Activated T-helper 2 cell treated with anti-CD3 and anti-CD28 coated beads, Interferon-gamma antibody, Interleukin-2, Interleukin-4, amounts not matched to agents 10 μg/mL and 5 μg/mL and 100 μg/mL, durations not matched to agents 14 hours and 24 hours and 36 hours (primary cell): Measurements from ENCODE around the gene CAPN8. TPM values are rescaled to one million over a fixed set of nuclear protein-coding genes. Genes with fewer than 3 reads are reported as not detected.

Experiments used
- DNase-seq: peaks from one replicate; pipeline ENCODE4 v3.0.0; 2021; ENCODE audit warnings: low spot score
- H3K27ac Mint-ChIP-seq: one replicate; pipeline ENCODE4 v1.8.0; 2021; ENCODE audit warnings: mixed read lengths
- H3K27me3 Mint-ChIP-seq: one replicate; pipeline ENCODE4 v1.8.0; 2021; ENCODE audit warnings: low read depth, mixed read lengths
- H3K36me3 Mint-ChIP-seq: one replicate; pipeline ENCODE4 v1.8.0; 2021; ENCODE audit warnings: low read depth, mixed read lengths
- H3K4me1 Mint-ChIP-seq: one replicate; pipeline ENCODE4 v1.8.0; 2021; ENCODE audit warnings: low read depth, mixed read lengths
- H3K4me3 Mint-ChIP-seq: one replicate; pipeline ENCODE4 v1.8.0; 2021; ENCODE audit warnings: low read depth, mild to moderate bottlenecking, moderate library complexity, mixed read lengths
- H3K9me3 Mint-ChIP-seq: one replicate; pipeline ENCODE4 v1.8.0; 2021; ENCODE audit warnings: mixed read lengths
- intact Hi-C: fragments of 100-400 bp; cut with micrococcal nuclease; formaldehyde crosslinking; loops from one replicate; pipeline ENCODE4 v1.15.1; 2023
- total RNA-seq: library from RNA; stranded (reverse); gene quantifications from 2 replicates; pipeline ENCODE4 v1.2.3, GENCODE V29; 2022

CAPN8 gene
- total RNA-seq, 1 donor from 2014 or later, result not detected

GRCh38 chr1:223543560-223543959 lies 121.9 kb downstream of the CAPN8 start:
- intact Hi-C loops, result no loop called here
- no peaks in the 10 kb centered on the region for H3K9me3 Mint-ChIP-seq
- no peak overlapping the region for H3K4me3 Mint-ChIP-seq
- H3K27ac Mint-ChIP-seq, result no peak overlapping the region
- H3K4me1 Mint-ChIP-seq, result no peaks in the 10 kb centered on the region
- DNase-seq, result no peak
- H3K27me3 Mint-ChIP-seq, result peaks cover 6% of the 10 kb centered on the region
- no peaks in the 10 kb centered on the region for H3K36me3 Mint-ChIP-seq

GRCh38 chr1:223542831-223543230 lies 122.7 kb downstream of the CAPN8 start:
- Mint-ChIP-seq H3K27ac (no peak overlapping the region), H3K27me3 (peaks cover 4% of the 10 kb centered on the region), H3K4me3 (no peak overlapping the region), H3K9me3 (no peaks in the 10 kb centered on the region), H3K4me1 (no peaks in the 10 kb centered on the region), H3K36me3 (no peaks in the 10 kb centered on the region)
- DNase-seq, result no peak
- intact Hi-C loops, result no loop called here

- no peak overlapping the region for H3K27ac Mint-ChIP-seq
- DNase-seq, result no peak
- H3K4me3 Mint-ChIP-seq, result no peak overlapping the region
- peaks cover 1% of the 10 kb centered on the region for H3K27me3 Mint-ChIP-seq
- no peaks in the 10 kb centered on the region for H3K36me3 Mint-ChIP-seq
- intact Hi-C loops, result no loop called here
- H3K9me3 Mint-ChIP-seq, result no peaks in the 10 kb centered on the region
- H3K4me1 Mint-ChIP-seq, result no peaks in the 10 kb centered on the region
Measured at GRCh38 chr1:223540485-223541106, 124.9 kb downstream of the CAPN8 start.

GRCh38 chr1:223539750-223540149 lies 125.8 kb downstream of the CAPN8 start:
- Mint-ChIP-seq H3K4me3 (no peak overlapping the region), H3K9me3 (no peaks in the 10 kb centered on the region), H3K27me3 (peaks cover 1% of the 10 kb centered on the region), H3K27ac (no peak overlapping the region), H3K36me3 (no peaks in the 10 kb centered on the region), H3K4me1 (no peaks in the 10 kb centered on the region)
- intact Hi-C loops, result no loop called here
- DNase-seq, result no peak

- no peaks in the 10 kb centered on the region for H3K9me3 Mint-ChIP-seq
- intact Hi-C loops, result no loop called here
- H3K27ac Mint-ChIP-seq, result no peak overlapping the region
- no peaks in the 10 kb centered on the region for H3K4me1 Mint-ChIP-seq
- H3K4me3 Mint-ChIP-seq, result no peak overlapping the region
- H3K27me3 Mint-ChIP-seq, result peaks cover 1% of the 10 kb centered on the region
- no peaks in the 10 kb centered on the region for H3K36me3 Mint-ChIP-seq
- DNase-seq, result no peak
Measured at GRCh38 chr1:223538981-223539380, 126.5 kb downstream of the CAPN8 start.

- intact Hi-C loops, result no loop called here
- no peaks in the 10 kb centered on the region for H3K4me1 Mint-ChIP-seq
- H3K36me3 Mint-ChIP-seq, result no peaks in the 10 kb centered on the region
- H3K27me3 Mint-ChIP-seq, result peaks cover 6% of the 10 kb centered on the region
- no peaks in the 10 kb centered on the region for H3K9me3 Mint-ChIP-seq
- DNase-seq, result no peak
- H3K4me3 Mint-ChIP-seq, result no peak overlapping the region
- H3K27ac Mint-ChIP-seq, result no peak overlapping the region
Measured at GRCh38 chr1:223535319-223535718, 130.2 kb downstream of the CAPN8 start.

GRCh38 chr1:223534677-223535076 lies 130.8 kb downstream of the CAPN8 start:
- no peak for DNase-seq
- intact Hi-C loops, result no loop called here
- Mint-ChIP-seq H3K9me3 (no peaks in the 10 kb centered on the region), H3K27me3 (peaks cover 6% of the 10 kb centered on the region), H3K27ac (no peak overlapping the region), H3K4me3 (no peak overlapping the region), H3K4me1 (no peaks in the 10 kb centered on the region), H3K36me3 (no peaks in the 10 kb centered on the region)

GRCh38 chr1:223533708-223534107 lies 131.8 kb downstream of the CAPN8 start:
- Mint-ChIP-seq H3K4me1 (no peaks in the 10 kb centered on the region), H3K4me3 (no peak overlapping the region), H3K36me3 (no peaks in the 10 kb centered on the region), H3K9me3 (no peaks in the 10 kb centered on the region), H3K27me3 (peaks cover 8% of the 10 kb centered on the region), H3K27ac (no peak overlapping the region)
- DNase-seq, result no peak
- intact Hi-C loops, result no loop called here

- no peak overlapping the region for H3K27ac Mint-ChIP-seq
- H3K4me3 Mint-ChIP-seq, result no peak overlapping the region
- intact Hi-C loops, result no loop called here
- peaks cover 9% of the 10 kb centered on the region for H3K27me3 Mint-ChIP-seq
- no peaks in the 10 kb centered on the region for H3K4me1 Mint-ChIP-seq
- H3K36me3 Mint-ChIP-seq, result no peaks in the 10 kb centered on the region
- DNase-seq, result peak; percentile 16
- no peaks in the 10 kb centered on the region for H3K9me3 Mint-ChIP-seq
Measured at GRCh38 chr1:223531742-223532341, 133.7 kb downstream of the CAPN8 start.

GRCh38 chr1:223525957-223526356 lies 139.5 kb downstream of the CAPN8 start:
- no peak overlapping the region for H3K4me3 Mint-ChIP-seq
- H3K9me3 Mint-ChIP-seq, result no peaks in the 10 kb centered on the region
- peaks cover 6% of the 10 kb centered on the region for H3K27me3 Mint-ChIP-seq
- DNase-seq, result no peak
- intact Hi-C loops, result no loop called here
- no peaks in the 10 kb centered on the region for H3K4me1 Mint-ChIP-seq
- no peak overlapping the region for H3K27ac Mint-ChIP-seq
- no peaks in the 10 kb centered on the region for H3K36me3 Mint-ChIP-seq

GRCh38 chr1:223525546-223525945 lies 140.0 kb downstream of the CAPN8 start:
- H3K36me3 Mint-ChIP-seq, result no peaks in the 10 kb centered on the region
- no peaks in the 10 kb centered on the region for H3K9me3 Mint-ChIP-seq
- H3K4me3 Mint-ChIP-seq, result no peak overlapping the region
- H3K27me3 Mint-ChIP-seq, result peaks cover 4% of the 10 kb centered on the region
- H3K27ac Mint-ChIP-seq, result no peak overlapping the region
- no peak for DNase-seq
- H3K4me1 Mint-ChIP-seq, result no peaks in the 10 kb centered on the region
- intact Hi-C loops, result no loop called here

- DNase-seq, result no peak
- H3K36me3 Mint-ChIP-seq, result no peaks in the 10 kb centered on the region
- no peaks in the 10 kb centered on the region for H3K9me3 Mint-ChIP-seq
- no peaks in the 10 kb centered on the region for H3K4me1 Mint-ChIP-seq
- intact Hi-C loops, result no loop called here
- H3K27me3 Mint-ChIP-seq, result peaks cover 3% of the 10 kb centered on the region
- no peak overlapping the region for H3K27ac Mint-ChIP-seq
- H3K4me3 Mint-ChIP-seq, result no peak overlapping the region
Measured at GRCh38 chr1:223524930-223525451, 140.5 kb downstream of the CAPN8 start.

GRCh38 chr1:223521150-223521549 lies 144.4 kb downstream of the CAPN8 start:
- H3K9me3 Mint-ChIP-seq, result peaks cover 4% of the 10 kb centered on the region
- intact Hi-C loops, result no loop called here

More at GRCh38 chr1:223521150-223521549, 144.4 kb downstream of the CAPN8 start:
- H3K4me1 Mint-ChIP-seq, result peaks cover 6% of the 10 kb centered on the region
- H3K4me3 Mint-ChIP-seq, result no peak overlapping the region
- no peak overlapping the region for H3K27ac Mint-ChIP-seq
- no peak for DNase-seq
- no peaks in the 10 kb centered on the region for H3K27me3 Mint-ChIP-seq
- no peaks in the 10 kb centered on the region for H3K36me3 Mint-ChIP-seq
